Caki2 (cell line): Measurements from ENCODE around the gene RPL28. TPM values are rescaled to one million over a fixed set of nuclear protein-coding genes. Genes with fewer than 3 reads are reported as not detected.

Source experiments
- DNase-seq: peaks from one replicate; pipeline ENCODE4 v3.0.0-alpha.2; 2015; ENCODE audit warnings: low read depth
- in situ Hi-C: cut with HindIII; loops from 2 replicates; pipeline ENCODE4 v1.10.0; 2016; ENCODE audit warnings: low sequenced_read_pairs, low pct_unique_long_range_greater_than_20kb, mixed read lengths
- total RNA-seq: library from RNA; depleted of rRNA; stranded (reverse); fragments of >200 nt; shearing (Covaris generic); gene quantifications from 2 replicates; pipeline ENCODE4 v1.2.3, GENCODE V29; 2014; ENCODE audit warnings: low replicate concordance

The RPL28 gene
- total RNA-seq, 1 experiment from 2014 or later = 295 TPM

GRCh38 chr19:55350620-55351315 is 35.0 kb upstream of the RPL28 start:
- DNase-seq = no peak
- in situ Hi-C loops = no loop called here

GRCh38 chr19:55352040-55352439 is 33.7 kb upstream of the RPL28 start:
- DNase-seq = no peak
- in situ Hi-C loops = no loop called here

GRCh38 chr19:55352549-55353145 is 33.1 kb upstream of the RPL28 start:
- no peak for DNase-seq
- in situ Hi-C loops = no loop called here

GRCh38 chr19:55353356-55353802 is 32.4 kb upstream of the RPL28 start:
- in situ Hi-C loops = no loop called here
- no peak for DNase-seq

GRCh38 chr19:55353803-55354697 is 31.7 kb upstream of the RPL28 start:
- in situ Hi-C loops = no loop called here
- DNase-seq = peak; percentile 73

- in situ Hi-C loops = no loop called here
Measured at GRCh38 chr19:55354698-55355212, 31.0 kb upstream of the RPL28 start, which contains the start of gene COX6B2. TSS of gene COX6B2 (minus strand) at chr19:55354719. CDS start at chr19:55354521, 198 bp downstream.

GRCh38 chr19:55355213-55355821 is 30.4 kb upstream of the RPL28 start:
- no peak for DNase-seq
- in situ Hi-C loops = no loop called here

More at GRCh38 chr19:55354698-55355212, 31.0 kb upstream of the RPL28 start, which contains the start of gene COX6B2:
- DNase-seq = no peak

- in situ Hi-C loops = no loop called here
- no peak for DNase-seq
Measured at GRCh38 chr19:55358493-55358892, 27.2 kb upstream of the RPL28 start.

- no peak for DNase-seq
- in situ Hi-C loops = no loop called here
Measured at GRCh38 chr19:55358943-55359908, 26.5 kb upstream of the RPL28 start.

GRCh38 chr19:55360902-55361301 is 24.8 kb upstream of the RPL28 start:
- in situ Hi-C loops = no loop called here
- no peak for DNase-seq

GRCh38 chr19:55362174-55362989 is 23.4 kb upstream of the RPL28 start:
- in situ Hi-C loops = no loop called here
- no peak for DNase-seq

- DNase-seq = no peak
- in situ Hi-C loops = no loop called here
Measured at GRCh38 chr19:55362990-55363716, 22.6 kb upstream of the RPL28 start, which contains the start of gene GARIN5B. TSS of gene GARIN5B (minus strand) at chr19:55363260. CDS start at chr19:55363066, 194 bp downstream.

- in situ Hi-C loops = no loop called here
- no peak for DNase-seq
Measured at GRCh38 chr19:55365245-55365644, 20.5 kb upstream of the RPL28 start.

GRCh38 chr19:55365964-55366363 is 19.8 kb upstream of the RPL28 start:
- in situ Hi-C loops = no loop called here

GRCh38 chr19:55366790-55367189 is 18.9 kb upstream of the RPL28 start:
- in situ Hi-C loops = no loop called here
- DNase-seq = no peak

More at GRCh38 chr19:55365964-55366363, 19.8 kb upstream of the RPL28 start:
- no peak for DNase-seq

- in situ Hi-C loops = no loop called here
- DNase-seq = no peak
Measured at GRCh38 chr19:55368106-55368505, 17.6 kb upstream of the RPL28 start.
